ENCODE measurements around the gene TMEM135. TPM values are rescaled to one million over a fixed set of nuclear protein-coding genes. Genes with fewer than 3 reads are reported as not detected.

Gene TMEM135
- total RNA-seq, 1 donor from 2014 or later, result 33.9 TPM

DNA sequence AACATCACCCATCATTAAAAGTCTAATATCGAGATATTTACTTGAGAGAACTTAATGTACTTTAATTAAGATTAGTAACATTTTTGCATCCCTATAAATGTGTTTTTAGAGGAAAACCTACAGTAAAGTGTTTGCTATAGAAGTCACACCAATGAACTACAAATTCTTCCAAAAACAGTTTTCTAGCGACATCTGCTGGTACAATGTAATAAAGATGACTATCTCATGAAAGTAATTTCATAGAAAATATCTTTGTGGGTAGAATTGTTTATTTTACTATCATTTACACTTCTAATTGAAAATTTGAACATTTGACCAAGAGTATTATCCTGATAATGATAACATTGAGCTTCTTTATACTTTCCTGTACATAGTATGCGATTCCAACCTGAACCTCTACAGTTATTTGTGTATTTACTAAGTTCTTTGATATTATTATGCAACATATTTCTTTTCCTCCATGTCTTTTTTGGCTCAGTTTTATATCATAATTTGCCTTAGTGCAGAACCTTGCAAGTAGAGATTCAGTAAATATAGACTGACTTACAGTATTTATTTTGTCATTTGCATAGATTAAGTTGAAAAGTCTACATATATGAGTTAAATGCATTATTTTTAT lies 252.7 kb downstream of the TMEM135 start:
- no peak for DNase-seq (ENCODE audit: extremely low spot score, unreplicated experiment)
- Mint-ChIP-seq H3K4me1 (ENCODE audit: unreplicated experiment) (peaks cover 4% of the 10 kb centered on the region), H3K9me3 (no peaks in the 10 kb centered on the region), H3K4me3 (no peak overlapping the region), H3K36me3 (no peaks in the 10 kb centered on the region), H3K27me3 (no peaks in the 10 kb centered on the region), H3K27ac (no peak overlapping the region)
- TF ChIP-seq, protein P1, sequence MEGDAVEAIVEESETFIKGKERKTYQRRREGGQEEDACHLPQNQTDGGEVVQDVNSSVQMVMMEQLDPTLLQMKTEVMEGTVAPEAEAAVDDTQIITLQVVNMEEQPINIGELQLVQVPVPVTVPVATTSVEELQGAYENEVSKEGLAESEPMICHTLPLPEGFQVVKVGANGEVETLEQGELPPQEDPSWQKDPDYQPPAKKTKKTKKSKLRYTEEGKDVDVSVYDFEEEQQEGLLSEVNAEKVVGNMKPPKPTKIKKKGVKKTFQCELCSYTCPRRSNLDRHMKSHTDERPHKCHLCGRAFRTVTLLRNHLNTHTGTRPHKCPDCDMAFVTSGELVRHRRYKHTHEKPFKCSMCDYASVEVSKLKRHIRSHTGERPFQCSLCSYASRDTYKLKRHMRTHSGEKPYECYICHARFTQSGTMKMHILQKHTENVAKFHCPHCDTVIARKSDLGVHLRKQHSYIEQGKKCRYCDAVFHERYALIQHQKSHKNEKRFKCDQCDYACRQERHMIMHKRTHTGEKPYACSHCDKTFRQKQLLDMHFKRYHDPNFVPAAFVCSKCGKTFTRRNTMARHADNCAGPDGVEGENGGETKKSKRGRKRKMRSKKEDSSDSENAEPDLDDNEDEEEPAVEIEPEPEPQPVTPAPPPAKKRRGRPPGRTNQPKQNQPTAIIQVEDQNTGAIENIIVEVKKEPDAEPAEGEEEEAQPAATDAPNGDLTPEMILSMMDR (conservative IDR thresholded peaks at IDR 0.05), result peak; percentile 88

DNA sequence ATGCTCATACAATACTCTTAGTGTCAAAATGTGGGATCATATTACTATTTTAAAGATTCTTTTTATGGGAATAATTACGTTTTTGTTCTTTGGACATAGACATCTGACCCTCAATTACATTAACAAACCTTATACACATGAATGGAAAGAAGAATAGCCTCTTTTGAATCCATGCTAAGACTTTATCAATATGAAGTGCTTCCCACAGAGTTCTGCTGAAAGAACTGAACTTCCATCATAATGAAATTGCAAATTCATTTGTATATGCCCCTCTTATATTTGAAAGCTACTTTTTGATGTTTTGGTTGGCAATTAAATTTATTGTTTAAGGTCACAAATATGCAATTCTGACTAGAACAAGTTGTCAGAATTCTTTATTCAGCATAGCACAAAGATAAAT lies 254.9 kb downstream of the TMEM135 start:
- Mint-ChIP-seq H3K36me3 (no peaks in the 10 kb centered on the region), H3K4me1 (ENCODE audit: unreplicated experiment) (peaks cover 4% of the 10 kb centered on the region), H3K4me3 (no peak overlapping the region), H3K27me3 (no peaks in the 10 kb centered on the region), H3K27ac (no peak overlapping the region), H3K9me3 (no peaks in the 10 kb centered on the region)
- DNase-seq (ENCODE audit: extremely low spot score, unreplicated experiment), result no peak
- TF ChIP-seq, protein P1 (conservative IDR thresholded peaks at IDR 0.05), result no peak

DNA sequence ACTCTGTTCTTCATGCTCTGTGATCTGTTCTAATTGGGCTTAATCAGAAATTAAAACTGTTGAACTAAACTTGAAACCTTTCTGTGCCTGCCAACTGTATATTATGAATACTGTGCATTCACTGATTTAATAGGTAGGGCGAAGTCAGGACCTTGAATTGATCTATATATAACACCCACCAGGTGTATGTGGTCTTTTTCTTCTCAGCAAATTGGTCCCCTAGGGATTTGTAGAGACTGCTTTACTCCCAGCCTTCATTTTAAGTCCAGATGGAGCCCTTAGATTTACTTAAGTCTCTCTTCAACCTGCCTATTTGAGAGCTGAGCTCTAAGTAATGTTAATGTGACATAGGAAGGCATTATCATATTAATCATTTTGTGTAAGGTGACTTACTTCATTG lies 257.5 kb downstream of the TMEM135 start:
- Mint-ChIP-seq H3K27me3 (no peaks in the 10 kb centered on the region), H3K4me1 (ENCODE audit: unreplicated experiment) (peaks cover 14% of the 10 kb centered on the region), H3K27ac (peak overlapping the region; percentile 10), H3K9me3 (no peaks in the 10 kb centered on the region), H3K36me3 (peaks cover 3% of the 10 kb centered on the region), H3K4me3 (no peak overlapping the region)
- DNase-seq (ENCODE audit: extremely low spot score, unreplicated experiment), result no peak
- TF ChIP-seq, protein P1 (conservative IDR thresholded peaks at IDR 0.05), result no peak

DNA sequence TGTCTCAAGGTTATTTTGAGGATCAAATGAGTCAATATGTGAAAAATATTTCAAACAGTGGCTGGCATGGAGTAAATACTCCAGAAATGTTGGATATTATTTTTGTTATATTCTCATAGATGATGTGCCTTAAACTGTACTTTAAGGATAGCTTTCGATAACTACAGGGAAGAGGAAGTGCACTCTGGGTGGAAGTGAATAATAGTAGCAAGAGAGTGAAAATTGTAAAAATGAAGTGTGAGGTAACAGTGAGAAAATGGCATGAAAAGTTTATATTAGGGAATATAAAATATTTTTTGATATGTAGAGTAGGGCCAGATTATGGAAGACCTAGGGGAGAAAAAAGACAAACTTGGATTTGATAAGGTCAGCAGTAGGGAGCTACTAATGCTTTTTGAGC lies 258.9 kb downstream of the TMEM135 start:
- Mint-ChIP-seq H3K4me3 (no peak overlapping the region), H3K27me3 (no peaks in the 10 kb centered on the region), H3K36me3 (peaks cover 3% of the 10 kb centered on the region), H3K27ac (no peak overlapping the region), H3K4me1 (ENCODE audit: unreplicated experiment) (peaks cover 14% of the 10 kb centered on the region), H3K9me3 (no peaks in the 10 kb centered on the region)
- DNase-seq (ENCODE audit: extremely low spot score, unreplicated experiment), result no peak
- TF ChIP-seq, protein P1 (conservative IDR thresholded peaks at IDR 0.05), result no peak

DNA sequence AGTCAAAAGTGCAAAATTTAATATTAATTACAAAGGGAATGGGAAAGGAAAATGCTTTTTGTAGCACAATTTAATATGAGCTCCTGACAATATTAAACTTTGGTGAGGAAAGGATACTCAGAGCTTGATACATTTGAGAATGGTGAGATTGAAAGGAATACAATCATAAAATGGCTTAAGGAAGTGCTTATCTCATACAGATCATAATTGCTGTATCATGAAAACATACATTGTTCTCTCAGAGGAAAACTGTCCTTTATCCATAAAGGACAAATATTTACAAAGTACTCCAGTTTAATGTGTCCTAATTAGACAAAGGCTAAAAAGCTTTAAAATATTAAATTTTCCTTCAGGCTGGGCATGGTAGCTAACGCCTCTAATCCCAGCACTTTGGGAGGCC lies 260.4 kb downstream of the TMEM135 start:
- peaks cover 9% of the 10 kb centered on the region for H3K4me1 Mint-ChIP-seq (ENCODE audit: unreplicated experiment)
- no peaks in the 10 kb centered on the region for H3K27me3 Mint-ChIP-seq

More for the DNA sequence above, 260.4 kb downstream of the TMEM135 start:
- DNase-seq (ENCODE audit: extremely low spot score, unreplicated experiment), result no peak
- peaks cover 7% of the 10 kb centered on the region for H3K36me3 Mint-ChIP-seq
- H3K9me3 Mint-ChIP-seq, result no peaks in the 10 kb centered on the region
- no peak overlapping the region for H3K4me3 Mint-ChIP-seq
- TF ChIP-seq, protein P1 (conservative IDR thresholded peaks at IDR 0.05), result no peak
- H3K27ac Mint-ChIP-seq, result no peak overlapping the region

Data from type B pancreatic cell (in vitro differentiated cells).